Fibroblast of peridontal ligament (primary cell): ENCODE data around the gene CDK16.

Experiments
- DNase-seq: peaks from one replicate; pipeline ENCODE4 v3.0.0-alpha.2; 2010; ENCODE audit errors: extremely low read depth

Gene CDK16

GRCh38 chrX:47186096-47186740 lies 32.3 kb upstream of the CDK16 start:
- no peak for DNase-seq

GRCh38 chrX:47187106-47187677 lies 31.3 kb upstream of the CDK16 start:
- no peak for DNase-seq

GRCh38 chrX:47189906-47190305 lies 28.6 kb upstream of the CDK16 start:
- no peak for DNase-seq

- peak; percentile 88 for DNase-seq
Measured at GRCh38 chrX:47190445-47191269, 27.8 kb upstream of the CDK16 start.

- no peak for DNase-seq
Measured at GRCh38 chrX:47191331-47191730, 27.1 kb upstream of the CDK16 start.

GRCh38 chrX:47191806-47192401 lies 26.6 kb upstream of the CDK16 start:
- no peak for DNase-seq

- DNase-seq: peak; percentile 92
Measured at GRCh38 chrX:47193475-47194193, 24.8 kb upstream of the CDK16 start, which contains the start of gene UBA1. UBA1 (plus strand) TSS chrX:47193829; CDS start chrX:47198803, 4,974 bp downstream.

GRCh38 chrX:47194194-47194787 lies 24.2 kb upstream of the CDK16 start:
- DNase-seq: no peak

GRCh38 chrX:47196098-47196497 lies 22.4 kb upstream of the CDK16 start:
- no peak for DNase-seq

- no peak for DNase-seq
Measured at GRCh38 chrX:47197526-47197925, 21.0 kb upstream of the CDK16 start.

GRCh38 chrX:47198026-47198686 lies 20.3 kb upstream of the CDK16 start:
- no peak for DNase-seq

- DNase-seq: no peak
Measured at GRCh38 chrX:47198687-47199080, 19.8 kb upstream of the CDK16 start.

- no peak for DNase-seq
Measured at GRCh38 chrX:47199286-47199685, 19.2 kb upstream of the CDK16 start.

GRCh38 chrX:47200385-47201150 lies 17.9 kb upstream of the CDK16 start:
- DNase-seq: peak; percentile 88

- no peak for DNase-seq
Measured at GRCh38 chrX:47201345-47201944, 17.0 kb upstream of the CDK16 start.

- no peak for DNase-seq
Measured at GRCh38 chrX:47202316-47202715, 16.2 kb upstream of the CDK16 start.

GRCh38 chrX:47202877-47203276 lies 15.6 kb upstream of the CDK16 start:
- no peak for DNase-seq

- DNase-seq: no peak
Measured at GRCh38 chrX:47204970-47205369, 13.5 kb upstream of the CDK16 start.

GRCh38 chrX:47206316-47206715 lies 12.2 kb upstream of the CDK16 start:
- DNase-seq: no peak

GRCh38 chrX:47208108-47208507 lies 10.4 kb upstream of the CDK16 start:
- no peak for DNase-seq
